Fibroblast of lung (primary cell): ENCODE measurements around the gene XRCC1.

Experiments used
- CTCF ChIP-seq, 2 donors: IDR thresholded peaks in 1 of 2; conservative IDR thresholded peaks in 1 of 2; 1 replicate in 1 of 2; 2 replicates in 1 of 2; pipeline ENCODE4 v1.5.1; 2011 to 2012; ENCODE audit warnings: low read length in 2 of 2, control low read depth in 1 of 2, inconsistent platforms in 1 of 2, low read depth in 1 of 2, mild to moderate bottlenecking in 1 of 2
- EZH2 ChIP-seq: IDR thresholded peaks from 2 replicates; pipeline ENCODE4 v1.5.1; 2012; ENCODE audit warnings: low read length, control low read depth, mild to moderate bottlenecking; ENCODE audit errors: missing control alignments

DNA sequence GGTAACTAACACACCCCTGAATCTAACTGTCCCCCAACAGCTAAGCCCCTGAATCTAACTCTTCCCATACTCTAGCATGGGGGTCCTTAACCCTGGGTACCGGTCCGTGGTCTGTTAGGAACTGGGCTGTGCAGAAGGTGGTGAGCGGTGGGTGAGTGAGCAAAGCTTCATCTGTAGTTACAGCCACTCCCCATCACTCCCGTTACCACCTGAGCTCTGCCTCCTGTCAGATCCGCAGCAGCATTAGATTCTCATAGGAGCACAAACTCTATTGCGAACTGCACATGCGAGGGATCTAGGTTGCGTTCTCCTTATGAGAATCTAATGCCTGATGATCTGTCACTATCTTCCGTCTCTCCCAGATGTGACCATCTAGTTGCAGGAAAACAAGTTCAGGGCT lies 64.6 kb downstream of the XRCC1 start:
- TF ChIP-seq CTCF (conservative IDR thresholded peaks at IDR 0.05 in 1 of 2, IDR thresholded peaks at IDR 0.05 in 1 of 2; ENCODE audit: low read depth in 1 of 2, low read length in 2 of 2) (no peak), EZH2 (no peak)
